H9 (cell line): ENCODE results near the gene CLMN. TPM values are rescaled to one million over a fixed set of nuclear protein-coding genes. Genes with fewer than 3 reads are reported as not detected.
A peak's percentile ranks its signal among the peaks of the same experiment; 100 is the strongest.

ENCODE experiments used
- DNase-seq: peaks from one replicate; pipeline ENCODE4 v3.0.0-alpha.2; 2017
- H2AFZ ChIP-seq: one replicate; pipeline ENCODE4 v1.6.1; 2013; ENCODE audit warnings: mild to moderate bottlenecking, low read length, control low read depth, moderate library complexity
- H2AK5ac ChIP-seq: 2 replicates; pipeline ENCODE4 v1.6.1; 2013; ENCODE audit warnings: low read length, control low read depth, mixed read lengths; ENCODE audit not compliant: insufficient read length
- H2BK120ac ChIP-seq: one replicate; pipeline ENCODE4 v1.6.1; 2013; ENCODE audit warnings: low read depth, mild to moderate bottlenecking, low read length, control low read depth, inconsistent platforms; ENCODE audit not compliant: poor library complexity, severe bottlenecking
- H2BK12ac ChIP-seq: 2 replicates; pipeline ENCODE4 v1.6.1; 2013; ENCODE audit warnings: low read length, control low read depth, mixed read lengths, low read depth; ENCODE audit not compliant: insufficient read length
- H2BK15ac ChIP-seq: 2 replicates; pipeline ENCODE4 v1.6.1; 2013; ENCODE audit warnings: low read depth, low read length, control low read depth
- H2BK20ac ChIP-seq: one replicate; pipeline ENCODE4 v1.6.1; 2013; ENCODE audit warnings: low read depth, mild to moderate bottlenecking, low read length, control low read depth, inconsistent platforms; ENCODE audit not compliant: poor library complexity, severe bottlenecking
- H2BK5ac ChIP-seq: 2 replicates; pipeline ENCODE4 v1.6.1; 2013; ENCODE audit warnings: low read length, control low read depth, mixed read lengths; ENCODE audit not compliant: insufficient read length
- H3K14ac ChIP-seq: 2 replicates; pipeline ENCODE4 v1.6.1; 2013; ENCODE audit warnings: low read length, control low read depth; ENCODE audit not compliant: insufficient read depth
- H3K18ac ChIP-seq: 2 replicates; pipeline ENCODE4 v1.6.1; 2013; ENCODE audit warnings: low read depth, mild to moderate bottlenecking, mixed read lengths, low read length, control low read depth; ENCODE audit not compliant: insufficient read length
- H3K23ac ChIP-seq: 2 replicates; pipeline ENCODE4 v1.6.1; 2013; ENCODE audit warnings: low read length, control low read depth, mixed read lengths, low read depth; ENCODE audit not compliant: insufficient read length
- H3K23me2 ChIP-seq: 2 replicates; pipeline ENCODE4 v1.6.1; 2013; ENCODE audit warnings: low read depth, mild to moderate bottlenecking, mixed read lengths, low read length, control low read depth; ENCODE audit not compliant: insufficient read length, poor library complexity, severe bottlenecking
- H3K27ac ChIP-seq: 2 replicates; pipeline ENCODE4 v1.5.1; 2013; ENCODE audit warnings: low read length, control low read depth, mixed read lengths, low read depth; ENCODE audit not compliant: insufficient read length
- H3K27me3 ChIP-seq: 2 replicates; pipeline ENCODE4 v1.6.1; 2013; ENCODE audit warnings: low read length, control low read depth, inconsistent platforms; ENCODE audit not compliant: insufficient read depth
- H3K4ac ChIP-seq: 2 replicates; pipeline ENCODE4 v1.6.1; 2013; ENCODE audit warnings: low read depth, mild to moderate bottlenecking, control low read depth, inconsistent platforms, low read length, moderate library complexity
- H3K4me1 ChIP-seq: 2 replicates; pipeline ENCODE4 v1.6.1; 2013; ENCODE audit warnings: low read length, control low read depth, inconsistent platforms; ENCODE audit not compliant: insufficient read depth
- H3K4me2 ChIP-seq: 2 replicates; pipeline ENCODE4 v1.6.1; 2013; ENCODE audit warnings: low read length, control low read depth, mixed read lengths; ENCODE audit not compliant: insufficient read length, insufficient read depth
- H3K56ac ChIP-seq: 2 replicates; pipeline ENCODE4 v1.6.1; 2013; ENCODE audit warnings: low read depth, mild to moderate bottlenecking, mixed read lengths, low read length, control low read depth; ENCODE audit not compliant: insufficient read length
- H3K79me1 ChIP-seq: 2 replicates; pipeline ENCODE4 v1.6.1; 2013; ENCODE audit warnings: low read depth, mild to moderate bottlenecking, moderate library complexity, low read length, control low read depth, inconsistent platforms; ENCODE audit not compliant: insufficient read depth, poor library complexity, severe bottlenecking
- H3K79me2 ChIP-seq: 2 replicates; pipeline ENCODE4 v1.6.1; 2013; ENCODE audit warnings: low read length, control low read depth, inconsistent platforms; ENCODE audit not compliant: insufficient read depth
- H3K9ac ChIP-seq: 2 replicates; pipeline ENCODE4 v1.6.1; 2013; ENCODE audit warnings: low read length, control low read depth, mixed read lengths; ENCODE audit not compliant: insufficient read length; ENCODE audit errors: extremely low read depth
- H3K9me3 ChIP-seq: one replicate; pipeline ENCODE4 v1.6.1; 2013; ENCODE audit warnings: low read depth, low read length, inconsistent platforms; ENCODE audit not compliant: control insufficient read depth
- H3T11ph ChIP-seq: one replicate; pipeline ENCODE4 v1.6.1; 2013; ENCODE audit warnings: mild to moderate bottlenecking, low read length, control low read depth, inconsistent platforms
- H4K20me1 ChIP-seq: one replicate; pipeline ENCODE4 v1.6.1; 2013; ENCODE audit not compliant: control insufficient read depth, insufficient read length, insufficient read depth
- H4K5ac ChIP-seq: 2 replicates; pipeline ENCODE4 v1.6.1; 2013; ENCODE audit warnings: low read depth, mild to moderate bottlenecking, mixed read lengths, low read length, control low read depth; ENCODE audit not compliant: insufficient read length
- H4K8ac ChIP-seq: replicated peaks from 2 replicates; pipeline ENCODE4 v1.6.1; 2013; ENCODE audit warnings: low read length, control low read depth, mixed read lengths, low read depth; ENCODE audit not compliant: insufficient read length
- H4K91ac ChIP-seq: 2 replicates; pipeline ENCODE4 v1.6.1; 2013; ENCODE audit warnings: low read depth, mild to moderate bottlenecking, moderate library complexity, mixed read lengths, low read length, control low read depth; ENCODE audit not compliant: insufficient read length
- H3K27ac Mint-ChIP-seq, 3 experiments: 2 replicates in 2 of 3; 3 replicates in 1 of 3; pipeline ENCODE4 v1.8.0; 2020 to 2021; ENCODE audit warnings: mixed read lengths in 3 of 3, mild to moderate bottlenecking in 1 of 3, moderate library complexity in 1 of 3
- H3K27me3 Mint-ChIP-seq: 2 replicates; pipeline ENCODE4 v1.8.0; 2021; ENCODE audit warnings: low read depth, mild to moderate bottlenecking, moderate library complexity, mixed read lengths
- H3K36me3 Mint-ChIP-seq, 3 experiments: 2 replicates in 2 of 3; 3 replicates in 1 of 3; pipeline ENCODE4 v1.8.0; 2020 to 2021; ENCODE audit warnings: low read depth in 3 of 3, mixed read lengths in 3 of 3; ENCODE audit not compliant: insufficient read depth in 1 of 3
- H3K4me1 Mint-ChIP-seq, 2 experiments: 2 replicates each; pipeline ENCODE4 v1.8.0; 2020; ENCODE audit warnings: mixed read lengths in 2 of 2
- H3K4me3 Mint-ChIP-seq, 2 experiments: 2 replicates in 1 of 2; 3 replicates in 1 of 2; pipeline ENCODE4 v1.8.0; 2020 to 2021; ENCODE audit warnings: mild to moderate bottlenecking in 2 of 2, mixed read lengths in 2 of 2, moderate library complexity in 1 of 2
- H3K9me3 Mint-ChIP-seq, 2 experiments: 2 replicates in 1 of 2; 3 replicates in 1 of 2; pipeline ENCODE4 v1.8.0; 2020; ENCODE audit warnings: mild to moderate bottlenecking in 2 of 2, mixed read lengths in 2 of 2, moderate library complexity in 1 of 2
- WGBS: extraction: QIAGEN DNeasy Blood & Tissue Kit; methylation state at CpG from one replicate; pipeline ENCODE4 v1.1.7; 2013; ENCODE audit warnings: missing lambda C conversion rate, low lambda C conversion rate, mixed read lengths; ENCODE audit not compliant: insufficient read length; ENCODE audit errors: extremely low coverage; 5-methylcytosine and 5-hydroxymethylcytosine counted together
- total RNA-seq: library from RNA; stranded (reverse); gene quantifications from 2 replicates; pipeline ENCODE4 v1.2.1, GENCODE V29; 2021
- TF ChIP-seq, protein P1 (sequence below): fragments of 200-600 bp; sonication (generic); conservative IDR thresholded peaks from 3 replicates; pipeline ENCODE4 v1.8.0; 2021; ENCODE audit warnings: antibody characterized with exemption, mild to moderate bottlenecking

CLMN gene
- total RNA-seq, 1 experiment from 2014 or later: 7.6 TPM

DNA sequence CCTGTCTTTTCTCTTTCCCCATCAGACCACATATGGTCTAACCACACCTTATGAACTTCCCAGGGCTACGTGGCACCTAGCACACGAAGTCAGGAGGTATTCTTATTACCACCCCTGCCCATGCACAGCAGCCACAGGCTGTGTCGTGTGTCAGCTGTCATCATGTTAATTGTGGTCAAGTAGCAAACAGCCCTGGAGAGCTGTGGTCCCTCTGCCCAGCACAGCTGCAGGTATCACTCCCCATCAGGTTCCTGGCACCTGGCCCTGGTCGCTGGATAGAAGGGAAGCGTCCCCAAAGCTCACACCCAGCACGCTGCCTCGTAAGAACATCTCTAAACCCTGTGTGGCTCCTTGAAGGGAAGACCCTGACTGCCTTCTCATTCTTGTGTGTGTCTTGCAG, 45.4 kb downstream of the CLMN start:
- Mint-ChIP-seq H3K9me3 (peaks cover 9 to 12% of the 10 kb centered on the region in 2 experiments; a peak in 4 of 5 replicates), H3K27me3 (no peaks in the 10 kb centered on the region; the same call in 1 of the 2 replicates), H3K27ac (no peak overlapping the region), H3K4me3 (no peak overlapping the region), H3K4me1 (peaks cover 16 to 22% of the 10 kb centered on the region in 2 experiments), H3K36me3 (peaks cover 3 to 13% (median 4%) of the 10 kb centered on the region in 3 experiments; a peak in 5 of 7 replicates)
- H3K23ac ChIP-seq: no peak overlapping the region
- no peak overlapping the region for H3K4ac ChIP-seq
- H3K56ac ChIP-seq: no peak overlapping the region
- peaks cover 2% of the 10 kb centered on the region; the same call in 1 of the 2 replicates for H3K4me1 ChIP-seq
- H3K9ac ChIP-seq: no peak overlapping the region
- no peak overlapping the region for H2AFZ ChIP-seq
- no peaks in the 10 kb centered on the region for H4K20me1 ChIP-seq
- H2BK12ac ChIP-seq: no peak overlapping the region
- H4K8ac ChIP-seq: no peak overlapping the region
- H2BK15ac ChIP-seq: no peak overlapping the region
- no peak overlapping the region for H2BK20ac ChIP-seq
- no peaks in the 10 kb centered on the region for H3K23me2 ChIP-seq
- no peaks in the 10 kb centered on the region for H3K79me2 ChIP-seq
- no peak overlapping the region for H4K91ac ChIP-seq
- peak; percentile 8 for DNase-seq
- H2AK5ac ChIP-seq: no peak overlapping the region
- TF ChIP-seq, protein P1, sequence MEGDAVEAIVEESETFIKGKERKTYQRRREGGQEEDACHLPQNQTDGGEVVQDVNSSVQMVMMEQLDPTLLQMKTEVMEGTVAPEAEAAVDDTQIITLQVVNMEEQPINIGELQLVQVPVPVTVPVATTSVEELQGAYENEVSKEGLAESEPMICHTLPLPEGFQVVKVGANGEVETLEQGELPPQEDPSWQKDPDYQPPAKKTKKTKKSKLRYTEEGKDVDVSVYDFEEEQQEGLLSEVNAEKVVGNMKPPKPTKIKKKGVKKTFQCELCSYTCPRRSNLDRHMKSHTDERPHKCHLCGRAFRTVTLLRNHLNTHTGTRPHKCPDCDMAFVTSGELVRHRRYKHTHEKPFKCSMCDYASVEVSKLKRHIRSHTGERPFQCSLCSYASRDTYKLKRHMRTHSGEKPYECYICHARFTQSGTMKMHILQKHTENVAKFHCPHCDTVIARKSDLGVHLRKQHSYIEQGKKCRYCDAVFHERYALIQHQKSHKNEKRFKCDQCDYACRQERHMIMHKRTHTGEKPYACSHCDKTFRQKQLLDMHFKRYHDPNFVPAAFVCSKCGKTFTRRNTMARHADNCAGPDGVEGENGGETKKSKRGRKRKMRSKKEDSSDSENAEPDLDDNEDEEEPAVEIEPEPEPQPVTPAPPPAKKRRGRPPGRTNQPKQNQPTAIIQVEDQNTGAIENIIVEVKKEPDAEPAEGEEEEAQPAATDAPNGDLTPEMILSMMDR: no peak
- no peak overlapping the region for H2BK5ac ChIP-seq
- H4K5ac ChIP-seq: no peak overlapping the region
- WGBS: no CpG with 5 or more reads among the region's 7 CpGs
- H3K27ac ChIP-seq: no peak overlapping the region
- no peak overlapping the region for H3T11ph ChIP-seq
- H2BK120ac ChIP-seq: no peak overlapping the region
- no peaks in the 10 kb centered on the region for H3K9me3 ChIP-seq
- H3K18ac ChIP-seq: no peak overlapping the region
- H3K79me1 ChIP-seq: no peaks in the 10 kb centered on the region
- H3K4me2 ChIP-seq: no peak overlapping the region
- no peak overlapping the region for H3K14ac ChIP-seq
- H3K27me3 ChIP-seq: no peaks in the 10 kb centered on the region
